HG03135 (cell line): ENCODE data around the gene CNEP1R1.

Source experiments
- ATAC-seq: cut with Tn5 transposase; IDR thresholded peaks from one replicate; pipeline ENCODE4 v1.9.1; 2021; ENCODE audit warnings: mild to moderate bottlenecking, moderate library complexity; ENCODE audit not compliant: unreplicated experiment

Gene CNEP1R1

GRCh38 chr16:50059669-50060068, 34.6 kb downstream of the CNEP1R1 start:
- ATAC-seq, result no peak

GRCh38 chr16:50061326-50061725, 36.3 kb downstream of the CNEP1R1 start:
- no peak for ATAC-seq

GRCh38 chr16:50065241-50065623, 40.2 kb downstream of the CNEP1R1 start:
- ATAC-seq, result no peak

GRCh38 chr16:50065624-50066481, 40.8 kb downstream of the CNEP1R1 start, which contains the start of gene HEATR3:
HEATR3 (plus strand) TSS chr16:50065970; CDS start chr16:50066132, 162 bp downstream.
- ATAC-seq, result peak; percentile 81

GRCh38 chr16:50066482-50067289, 41.7 kb downstream of the CNEP1R1 start:
- no peak for ATAC-seq

- ATAC-seq, result no peak
Measured at GRCh38 chr16:50067290-50067853, 42.3 kb downstream of the CNEP1R1 start.

- ATAC-seq, result no peak
Measured at GRCh38 chr16:50068550-50068949, 43.5 kb downstream of the CNEP1R1 start.

GRCh38 chr16:50069060-50069459, 44.0 kb downstream of the CNEP1R1 start:
- ATAC-seq, result no peak

- ATAC-seq, result no peak
Measured at GRCh38 chr16:50071075-50071671, 46.1 kb downstream of the CNEP1R1 start.

- ATAC-seq, result no peak
Measured at GRCh38 chr16:50072730-50073129, 47.7 kb downstream of the CNEP1R1 start.

GRCh38 chr16:50079397-50080140, 54.5 kb downstream of the CNEP1R1 start:
- no peak for ATAC-seq

- ATAC-seq, result no peak
Measured at GRCh38 chr16:50081428-50082018, 56.5 kb downstream of the CNEP1R1 start.

GRCh38 chr16:50083996-50084395, 59.0 kb downstream of the CNEP1R1 start:
- ATAC-seq, result no peak

- no peak for ATAC-seq
Measured at GRCh38 chr16:50086176-50086575, 61.2 kb downstream of the CNEP1R1 start.
